ENCODE measurements around the gene TMEM33. TPM values are rescaled to one million over a fixed set of nuclear protein-coding genes. Genes with fewer than 3 reads are reported as not detected.

The TMEM33 gene, protein sequence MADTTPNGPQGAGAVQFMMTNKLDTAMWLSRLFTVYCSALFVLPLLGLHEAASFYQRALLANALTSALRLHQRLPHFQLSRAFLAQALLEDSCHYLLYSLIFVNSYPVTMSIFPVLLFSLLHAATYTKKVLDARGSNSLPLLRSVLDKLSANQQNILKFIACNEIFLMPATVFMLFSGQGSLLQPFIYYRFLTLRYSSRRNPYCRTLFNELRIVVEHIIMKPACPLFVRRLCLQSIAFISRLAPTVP
- total RNA-seq (2021; fragmentation: NEBNext Ultra II Directional; extraction: Animal tissue kit (Norgen Biotek cat#: 25700)) (86.7 and 94.4 TPM in 2 replicates), polyA plus RNA-seq (2011; rRNA removed) (72.5 and 86.6 TPM in 2 replicates), polyA minus RNA-seq (2011; rRNA and poly(A)+ RNA removed) (250 and 322 TPM in 2 replicates)
- polyA plus RNA-seq (2011; cell fraction: cytosol; rRNA removed): 51.6 TPM
- polyA plus RNA-seq (2011; cell fraction: nucleus; rRNA removed): 54.2 TPM
- polyA plus RNA-seq (2012, experiment 1 of 2): 32.0 to 50.1 TPM (median 41.5 TPM) in 4 replicates
- 13.5 TPM for polyA plus RNA-seq (2012, experiment 2 of 2)
- 88.9 TPM for polyA plus RNA-seq (2013, experiment 1 of 2)
- polyA plus RNA-seq (2013, experiment 2 of 2): 111 TPM
- polyA minus RNA-seq (2011; cell fraction: cytosol; rRNA and poly(A)+ RNA removed): 84.2 TPM
- polyA minus RNA-seq (2011; cell fraction: nucleus; rRNA and poly(A)+ RNA removed): 100 TPM
- long read RNA-seq, experiment 1, full-length matches to known transcripts: 40 of 78 reads
- long read RNA-seq, experiment 1, partial matches to known transcripts: 9 of 78 reads
- long read RNA-seq, experiment 1, other reads (novel, unspliced or antisense): 29 of 78 reads
- long read RNA-seq, experiment 2, full-length matches to known transcripts: 60 of 68 reads
- long read RNA-seq, experiment 2, partial matches to known transcripts: 1 of 68 reads
- long read RNA-seq, experiment 2, other reads (novel, unspliced or antisense): 7 of 68 reads

DNA sequence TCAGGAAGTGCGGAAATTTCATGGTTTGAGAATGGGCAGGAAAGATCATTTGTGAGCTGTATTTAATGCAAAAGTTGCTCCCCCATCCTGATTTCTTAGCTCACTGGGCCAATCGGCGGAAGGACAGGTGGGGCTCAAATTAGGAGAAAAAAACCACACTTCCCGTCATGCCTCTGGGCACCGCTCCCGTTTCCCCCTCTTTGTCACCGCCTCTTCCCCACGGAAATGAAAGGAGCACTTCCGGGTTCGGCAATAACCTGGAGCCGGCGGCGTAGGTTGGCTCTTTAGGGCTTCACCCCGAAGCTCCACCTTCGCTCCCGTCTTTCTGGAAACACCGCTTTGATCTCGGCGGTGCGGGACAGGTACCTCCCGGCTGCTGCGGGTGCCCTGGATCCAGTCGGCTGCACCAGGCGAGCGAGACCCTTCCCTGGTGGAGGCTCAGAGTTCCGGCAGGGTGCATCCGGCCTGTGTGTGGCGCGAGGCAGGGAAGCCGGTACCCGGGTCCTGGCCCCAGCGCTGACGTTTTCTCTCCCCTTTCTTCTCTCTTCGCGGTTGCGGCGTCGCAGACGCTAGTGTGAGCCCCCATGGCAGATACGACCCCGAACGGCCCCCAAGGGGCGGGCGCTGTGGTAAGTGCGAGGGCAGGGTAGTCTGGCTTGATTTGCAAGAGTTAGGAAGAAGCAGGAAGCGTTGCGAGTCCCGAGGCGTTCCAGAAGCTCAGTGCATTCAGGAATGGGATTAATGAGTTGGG is at the start of gene TMEM33:
TMEM33 (plus strand) TSS at position 529 of the 751 bp plus-strand sequence; CDS start at position 585, 56 bp downstream.
- H3K56ac ChIP-seq (replicated peaks; ENCODE audit: insufficient read length, low read depth, low read length): peak within 1 kb of the TSS; percentile 78
- H3K79me2 ChIP-seq (ENCODE audit: control insufficient read depth in 1 of 2, insufficient read depth in 2 of 2, low read length in 2 of 2): peaks cover 6 to 46% of the 10 kb centered on the region in 2 experiments
- WGBS, 2 experiments (ENCODE audit: extremely low coverage in 1 of 2, insufficient coverage in 1 of 2, insufficient read length in 1 of 2, insufficient replicate concordance in 2 of 2, low coverage in 1 of 2, low lambda C conversion rate in 2 of 2, missing lambda C conversion rate in 1 of 2): 2% methylated on average over 42 of the region's 49 CpGs; no CpG with 5 or more reads in 1 of the 2 experiments
- TF ChIP-seq GTF2F1 (IDR thresholded peaks at IDR 0.05; ENCODE audit: borderline replicate concordance, low read depth, low read length) (peak; percentile 68; the same call in 1 of the 2 replicates), KDM5A (IDR thresholded peaks at IDR 0.05; ENCODE audit: low read length) (0 out of 2 replicates have a peak, but pooled peaks have one; percentile 17), KDM1A (IDR thresholded peaks at IDR 0.05; ENCODE audit: borderline replicate concordance, low read length) (no peak), TAF7 (optimal IDR thresholded peaks at IDR 0.05; ENCODE audit: borderline replicate concordance, low read depth, low read length) (peak; percentile 70)
- TF ChIP-seq, protein P1, sequence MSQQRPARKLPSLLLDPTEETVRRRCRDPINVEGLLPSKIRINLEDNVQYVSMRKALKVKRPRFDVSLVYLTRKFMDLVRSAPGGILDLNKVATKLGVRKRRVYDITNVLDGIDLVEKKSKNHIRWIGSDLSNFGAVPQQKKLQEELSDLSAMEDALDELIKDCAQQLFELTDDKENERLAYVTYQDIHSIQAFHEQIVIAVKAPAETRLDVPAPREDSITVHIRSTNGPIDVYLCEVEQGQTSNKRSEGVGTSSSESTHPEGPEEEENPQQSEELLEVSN (IDR thresholded peaks at IDR 0.05): 0 out of 2 replicates have a peak, but pooled peaks have one; percentile 25

More for the DNA sequence above, at the start of gene TMEM33:
- peak within 1 kb of the TSS; percentile 96 to 98 (median 97) for H3K4me3 ChIP-seq (ENCODE audit: extremely low read depth in 1 of 4, insufficient read depth in 2 of 4, low read depth in 3 of 4, low read length in 4 of 4)
- H3K23ac ChIP-seq (ENCODE audit: insufficient read length): no peak within 1 kb of the TSS
- H4K91ac ChIP-seq (replicated peaks; ENCODE audit: insufficient read length, low read length): peak within 1 kb of the TSS; percentile 47
- no peak within 1 kb of the TSS; the same call in 1 of the 2 replicates for H2AK5ac ChIP-seq (ENCODE audit: low read depth, low read length)
- no peak within 1 kb of the TSS for H3K14ac ChIP-seq (ENCODE audit: insufficient read length)
- peak within 1 kb of the TSS; percentile 83 for H2AFZ ChIP-seq (ENCODE audit: low read length)
- H3K4me2 ChIP-seq (ENCODE audit: insufficient read depth in 1 of 2, low read depth in 2 of 2, low read length in 2 of 2): peak within 1 kb of the TSS; percentile 74 to 92
- peaks cover 0 to 6% (median 2%) of the 10 kb centered on the region in 4 experiments; a peak in 3 of 7 replicates for H3K4me1 ChIP-seq (replicated peaks in 1 of 4; ENCODE audit: control insufficient read depth in 3 of 4, insufficient read depth in 4 of 4, low read length in 3 of 4)
- H3K9me3 ChIP-seq (ENCODE audit: insufficient read depth in 2 of 2, low read depth in 1 of 2, low read length in 1 of 2): no peaks in the 10 kb centered on the region
- H2BK20ac ChIP-seq (ENCODE audit: low read length): 0 out of 2 replicates have a peak within 1 kb of the TSS, but pooled peaks have one; percentile 7
- H2BK12ac ChIP-seq (ENCODE audit: low read depth, low read length): no peak within 1 kb of the TSS
- peak; percentile 76 to 85 for DNase-seq (ENCODE audit: low read depth in 1 of 2, low spot score in 2 of 2)
- peaks cover 0 to 26% (median 8%) of the 10 kb centered on the region in 4 experiments; a peak in 5 of 8 replicates for H3K36me3 ChIP-seq (ENCODE audit: control insufficient read depth in 2 of 4, insufficient read depth in 4 of 4, low read length in 3 of 4)
- no peak within 1 kb of the TSS for H2BK120ac ChIP-seq (replicated peaks; ENCODE audit: low read depth, low read length)
- peaks cover 4% of the 10 kb centered on the region; the same call in 1 of the 2 replicates for H3K23me2 ChIP-seq (ENCODE audit: low read depth, low read length)
- H3K27ac ChIP-seq (ENCODE audit: low read depth, low read length): peak within 1 kb of the TSS; percentile 67
- H2BK5ac ChIP-seq (ENCODE audit: low read depth, low read length): peak within 1 kb of the TSS; percentile 55
- POLR2A ChIA-PET (ENCODE audit: partially characterized antibody): interaction anchor here (0.5 to 2.5 kb wide), 9 partner anchors 10 to 676 kb away, joined by 3 to 13 read pairs (median 3); no protein-coding TSS in a partner anchor
- no peak within 1 kb of the TSS for H3K4ac ChIP-seq (replicated peaks; ENCODE audit: insufficient read length, low read depth, low read length)
- CTCF ChIA-PET (ENCODE audit: partially characterized antibody): interaction anchor here (0.7 to 1.7 kb wide), 4 partner anchors 18 to 224 kb away, joined by 3 to 4 read pairs (median 3); no protein-coding TSS in a partner anchor
- H3K27me3 ChIP-seq (replicated peaks in 1 of 4; ENCODE audit: control insufficient read depth in 3 of 4, extremely low read depth in 1 of 4, insufficient read depth in 3 of 4, low read length in 3 of 4): no peaks in the 10 kb centered on the region
- FAIRE-seq: peak; percentile 36
- H4K5ac ChIP-seq (ENCODE audit: insufficient read length, low read depth, low read length): peak within 1 kb of the TSS; percentile 80
- peak within 1 kb of the TSS; percentile 93 for H4K8ac ChIP-seq (ENCODE audit: extremely low read depth, insufficient read depth, low read length)
- no peaks in the 10 kb centered on the region for H4K20me1 ChIP-seq (replicated peaks in 1 of 2; ENCODE audit: control insufficient read depth in 1 of 2, insufficient read depth in 2 of 2, low read length in 2 of 2)
- no peak within 1 kb of the TSS; the same call in 1 of the 2 replicates for H2BK15ac ChIP-seq (ENCODE audit: low read length)
- peak within 1 kb of the TSS; percentile 50 to 87 (median 82) for H3K9ac ChIP-seq (replicated peaks in 1 of 4; ENCODE audit: extremely low read depth in 1 of 4, low read depth in 3 of 4, low read length in 3 of 4)
- H3K18ac ChIP-seq (ENCODE audit: extremely low read depth, low read length): peak within 1 kb of the TSS; percentile 85
- H3K79me1 ChIP-seq (ENCODE audit: low read depth, low read length): peaks cover 4% of the 10 kb centered on the region; the same call in 1 of the 2 replicates

Data from H1 (cell line).